SH-SY5Y (cell line): Measurements from ENCODE around the gene HOXB5.

ENCODE experiments used
- GATA2 ChIP-seq: IDR thresholded peaks from 2 replicates; pipeline ENCODE4 v1.6.1; 2011; ENCODE audit warnings: mild to moderate bottlenecking, low read depth, low read length
- GATA3 ChIP-seq: IDR thresholded peaks from 2 replicates; pipeline ENCODE4 v1.6.1; 2011; ENCODE audit warnings: low read depth, mild to moderate bottlenecking, low read length, moderate library complexity

The HOXB5 gene

GRCh38 chr17:48632579-48633265 is 39.1 kb upstream of the HOXB5 start:
- TF ChIP-seq GATA2, result no peak

DNA sequence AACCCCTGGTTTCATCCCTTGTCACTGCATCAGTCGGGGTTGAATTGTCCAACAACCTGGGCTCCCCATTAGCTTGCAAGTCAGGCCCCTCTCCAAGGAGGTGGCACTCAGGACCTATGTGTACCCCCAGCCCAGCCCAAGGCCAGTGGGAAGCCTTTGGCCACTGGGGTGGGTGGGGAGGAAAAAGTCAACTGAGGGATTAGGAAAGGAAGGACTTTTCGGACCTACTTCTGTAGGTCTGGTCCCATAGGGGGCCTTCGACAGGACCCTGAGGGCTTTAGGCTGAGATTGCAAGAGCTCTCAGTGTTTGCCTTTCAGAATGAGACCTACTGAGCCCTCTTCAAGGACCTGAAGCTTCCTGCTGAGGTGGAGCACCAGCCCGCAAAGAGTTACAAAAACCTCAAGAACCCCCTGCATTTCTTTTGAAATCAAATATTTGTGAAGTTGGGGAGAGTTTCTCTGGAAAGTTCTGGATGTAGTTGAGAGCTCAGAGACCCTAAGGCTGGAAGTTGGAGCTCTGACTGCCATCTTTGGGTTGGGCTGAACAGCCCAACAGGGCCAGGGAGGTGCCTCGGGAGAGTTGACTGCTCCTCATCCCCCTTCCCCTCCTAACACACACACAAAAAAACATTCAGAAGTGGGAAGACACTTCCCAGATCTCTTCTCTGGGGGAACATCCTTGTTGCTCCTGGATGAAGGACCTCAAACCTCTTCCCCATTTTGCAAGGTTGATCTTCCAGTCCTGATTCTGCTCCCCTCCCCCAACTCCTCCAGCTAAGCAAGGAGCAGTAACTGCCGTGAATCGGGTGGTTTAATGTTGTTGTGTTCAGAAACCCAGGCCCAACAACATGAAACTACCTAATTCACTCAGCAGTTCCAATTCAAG is 38.4 kb upstream of the HOXB5 start:
- TF ChIP-seq GATA3 (no peak), GATA2 (no peak)

- TF ChIP-seq GATA3, result no peak
- TF ChIP-seq GATA2, result no peak
Observed at GRCh38 chr17:48630925-48631692, 37.5 kb upstream of the HOXB5 start.

GRCh38 chr17:48630009-48630924 is 36.7 kb upstream of the HOXB5 start:
- TF ChIP-seq GATA2 (no peak), GATA3 (no peak)

- TF ChIP-seq GATA2, result no peak
- no peak for TF ChIP-seq GATA3
Observed at GRCh38 chr17:48629411-48629759, 35.8 kb upstream of the HOXB5 start.

GRCh38 chr17:48628649-48629410 is 35.3 kb upstream of the HOXB5 start:
- TF ChIP-seq GATA2 (no peak), GATA3 (no peak)

DNA sequence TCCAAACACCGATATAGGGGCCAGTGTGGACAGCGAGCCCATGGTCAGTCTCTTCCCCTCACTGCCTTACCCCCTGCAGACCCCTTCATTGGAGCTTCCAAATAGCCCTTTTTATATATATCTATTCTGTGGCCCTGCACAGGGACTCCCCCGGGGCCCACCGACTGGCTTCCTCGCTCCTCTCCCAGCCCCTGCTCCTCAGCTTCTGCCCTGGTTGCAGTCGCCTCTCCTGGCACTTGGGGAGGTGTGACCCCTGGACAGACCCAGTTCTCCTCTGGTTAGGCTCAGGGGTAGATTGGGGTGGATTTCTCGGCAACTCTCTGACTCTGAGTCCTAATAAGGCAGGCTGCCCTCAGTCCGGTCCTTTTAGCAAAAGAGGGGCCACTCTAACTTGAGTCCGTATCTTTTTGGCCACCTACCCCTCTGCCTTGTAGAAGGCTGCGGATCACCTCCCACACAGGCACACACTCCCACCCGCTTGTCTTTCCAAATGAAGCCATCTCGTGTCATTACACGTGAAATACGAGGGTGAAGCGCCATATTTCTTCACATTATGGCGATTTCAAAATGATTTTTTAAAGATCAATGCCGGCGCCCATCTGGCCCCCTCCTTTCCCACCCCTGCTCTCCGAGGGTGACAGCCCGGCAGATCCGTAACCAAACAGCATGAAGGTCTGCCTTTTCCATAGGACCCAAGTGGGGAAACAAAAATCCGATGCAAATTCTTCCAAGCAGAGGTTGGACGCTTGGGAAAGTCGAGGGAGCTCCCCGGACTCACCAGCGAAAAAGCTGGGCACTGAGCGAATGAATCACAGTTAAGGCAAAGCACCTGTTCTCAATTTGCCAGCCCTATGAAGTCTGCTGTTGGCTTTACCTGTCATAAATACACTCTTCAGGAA is 34.3 kb upstream of the HOXB5 start:
- no peak for TF ChIP-seq GATA3
- TF ChIP-seq GATA2, result no peak

DNA sequence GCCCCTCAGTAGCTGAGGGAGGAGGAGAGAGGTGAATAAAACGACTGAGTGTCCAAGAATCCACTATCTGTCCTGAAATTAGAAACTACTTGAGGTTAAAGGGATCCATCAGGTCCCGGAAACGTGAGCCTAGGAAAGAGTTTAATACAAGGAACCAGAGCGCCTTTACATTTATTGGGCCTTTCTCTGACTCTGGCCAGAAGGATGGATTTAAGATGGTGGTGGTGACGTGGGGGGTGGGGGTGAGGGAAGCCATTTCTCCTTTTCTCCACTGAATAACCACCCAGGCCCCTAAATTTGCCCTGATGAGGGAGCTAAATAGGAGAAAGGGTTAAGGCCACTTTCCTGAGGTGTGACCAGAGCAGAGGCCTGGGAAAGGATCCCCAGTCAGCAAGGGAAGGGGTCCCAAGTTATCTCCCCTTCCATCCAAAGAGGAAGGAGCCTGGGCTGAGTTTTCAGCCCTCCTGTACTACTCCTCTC is 33.6 kb upstream of the HOXB5 start:
- no peak for TF ChIP-seq GATA2

GRCh38 chr17:48626245-48627117 is 32.9 kb upstream of the HOXB5 start, which contains the start of gene HOXB9:
TSS of gene HOXB9 (minus strand) at chr17:48626358. CDS start at chr17:48626269, 89 bp downstream.
- TF ChIP-seq GATA2 (no peak), GATA3 (no peak)

DNA sequence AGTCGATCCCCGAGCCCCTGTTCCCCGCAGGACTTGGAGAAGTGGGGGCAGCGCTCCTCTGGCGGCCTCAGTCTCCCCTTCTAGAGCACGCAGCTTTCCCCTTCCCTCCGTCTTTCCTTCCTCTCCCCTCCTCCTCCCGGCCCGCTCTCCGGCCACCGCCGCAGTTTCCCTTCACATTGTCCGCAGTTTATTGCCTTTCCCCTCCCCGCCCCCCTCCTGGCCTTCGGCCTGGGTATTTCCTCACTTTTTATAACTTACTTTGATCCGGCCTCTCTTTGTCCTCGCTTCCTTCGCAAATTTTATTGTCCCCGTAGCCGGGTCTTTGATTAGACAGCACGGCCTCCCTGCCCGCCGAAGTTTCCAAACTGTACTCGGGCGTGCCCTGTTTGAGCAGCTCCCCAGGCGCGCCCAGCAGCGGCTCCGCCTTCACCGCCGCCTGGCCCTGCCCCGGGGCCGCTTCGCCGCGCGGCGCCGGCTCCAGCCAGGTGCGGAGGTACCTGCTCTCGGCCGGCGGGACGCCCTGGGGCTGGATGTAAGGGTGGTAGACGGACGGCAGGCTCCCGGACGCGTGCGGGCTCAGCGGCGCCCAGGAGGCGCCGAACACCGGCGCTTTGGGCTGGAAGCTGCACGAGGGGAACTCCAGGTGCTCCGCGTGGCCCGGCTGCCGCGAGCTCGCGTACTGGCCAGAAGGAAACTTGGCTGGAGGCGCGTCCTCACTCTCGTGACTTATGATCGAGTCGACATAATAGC is 32.1 kb upstream of the HOXB5 start:
- TF ChIP-seq GATA2 (no peak), GATA3 (no peak)
